Upper lobe of left lung (tissue), 6 donors: ENCODE data around the gene CDX2. TPM values are rescaled to one million over a fixed set of nuclear protein-coding genes. Genes with fewer than 3 reads are reported as not detected.

ENCODE experiments used
- ATAC-seq, 2 donors: fragments of 200-7000 bp; cut with Tn5 transposase; one replicate each; pipeline ENCODE4 v1.9.1; 2022; ENCODE audit warnings: mild to moderate bottlenecking in 2 of 2, moderate library complexity in 2 of 2; ENCODE audit not compliant: low FRiP score in 2 of 2
- DNase-seq, 2 donors: peaks; one replicate each; pipeline ENCODE4 v3.0.0-alpha.2; 2019 to 2020
- H3K27ac ChIP-seq, 4 donors: fragments of 200-600 bp; sonication (generic); one replicate each; pipeline ENCODE4 v1.5.1; 2016 to 2019
- H3K27me3 ChIP-seq, 4 donors: fragments of 200-600 bp; sonication (generic); one replicate each; pipeline ENCODE4 v1.5.1; 2017 to 2019
- H3K36me3 ChIP-seq, 4 donors: fragments of 200-600 bp; sonication (generic); one replicate each; pipeline ENCODE4 v1.5.1; 2016 to 2019
- H3K4me1 ChIP-seq, 4 donors: fragments of 200-600 bp; sonication (generic); one replicate each; pipeline ENCODE4 v1.5.1; 2018 to 2019
- H3K4me3 ChIP-seq, 4 donors: fragments of 200-600 bp; sonication (generic); one replicate each; pipeline ENCODE4 v1.5.1; 2017 to 2019; ENCODE audit warnings: mild to moderate bottlenecking in 2 of 4, moderate library complexity in 1 of 4
- H3K9me3 ChIP-seq, 4 donors: fragments of 200-600 bp; sonication (generic); one replicate each; pipeline ENCODE4 v1.5.1; 2018 to 2019
- CTCF ChIP-seq, 6 experiments: fragments of 450-650 bp in 4 of 6; fragments of 200-600 bp in 2 of 6; sonication (generic) in 2 of 6; IDR thresholded peaks; one replicate each; pipeline ENCODE4 v1.5.1; 2016 to 2019; ENCODE audit warnings: antibody characterized with exemption in 6 of 6
- EP300 ChIP-seq, 4 donors: sonication (generic); formaldehyde crosslinking; IDR thresholded peaks; one replicate each; pipeline ENCODE4 v1.5.1; 2017; ENCODE audit warnings: antibody characterized with exemption in 4 of 4, control low read depth in 2 of 4
- POLR2A ChIP-seq, 4 donors: fragments of 450-650 bp; IDR thresholded peaks; one replicate each; pipeline ENCODE4 v1.5.1; 2016 to 2017; ENCODE audit warnings: antibody characterized with exemption in 4 of 4, mild to moderate bottlenecking in 2 of 4
- POLR2AphosphoS5 ChIP-seq, 2 donors: sonication (generic); formaldehyde crosslinking; IDR thresholded peaks; one replicate each; pipeline ENCODE4 v1.5.1; 2017; ENCODE audit warnings: antibody characterized with exemption in 2 of 2
- WGBS, 2 donors: methylation state at CpG; one replicate each; pipeline ENCODE4 v1.1.5; 2017 to 2018; 5-methylcytosine and 5-hydroxymethylcytosine counted together
- total RNA-seq, 6 donors: library from RNA; depleted of rRNA in 4 of 6; stranded (reverse); fragments of >200 nt in 4 of 6; gene quantifications; one replicate each; pipeline versions ENCODE4 v1.1.0 to v1.2.1, GENCODE V29; 2016 to 2021
- donor health status: DM: no; HTN: no; CAD: no; lungs with moderate emphysema.
- donor health status: DM: no; HTN: yes; CAD: no; lungs with severe emphysema.

CDX2 gene
- total RNA-seq, 6 donors from 2014 or later: 0.14 TPM; not detected in 5

GRCh38 chr13:27985600-27985999 is 16.5 kb upstream of the CDX2 start:
- WGBS, 2 donors: 84 to 86% methylated on average over 1 of the region's 1 CpG
- no peak overlapping the region for H3K27ac ChIP-seq
- no peaks in the 10 kb centered on the region for H3K9me3 ChIP-seq
- peaks cover 0 to 26% (median 3%) of the 10 kb centered on the region in 4 donors for H3K27me3 ChIP-seq
- ATAC-seq (no peak), DNase-seq (no peak)
- H3K4me3 ChIP-seq: no peak overlapping the region
- peaks cover under 1 to 2% (median under 1%) of the 10 kb centered on the region in 4 donors for H3K4me1 ChIP-seq
- TF ChIP-seq CTCF (IDR thresholded peaks at IDR 0.05) (no peak), EP300 (IDR thresholded peaks at IDR 0.05) (no peak), POLR2AphosphoS5 (IDR thresholded peaks at IDR 0.05) (no peak), POLR2A (IDR thresholded peaks at IDR 0.05) (no peak)
- H3K36me3 ChIP-seq: no peaks in the 10 kb centered on the region

GRCh38 chr13:27982361-27982760 is 13.2 kb upstream of the CDX2 start:
- WGBS, 2 donors: 49 to 50% methylated on average over 2 of the region's 2 CpGs

GRCh38 chr13:27981006-27981708 is 12.0 kb upstream of the CDX2 start:
- Histone ChIP-seq H3K9me3 (no peaks in the 10 kb centered on the region), H3K4me3 (no peak overlapping the region), H3K27me3 (peaks cover 0 to 68% (median 25%) of the 10 kb centered on the region in 4 donors), H3K27ac (no peak overlapping the region), H3K4me1 (peaks cover 20 to 24% (median 20%) of the 10 kb centered on the region in 4 donors), H3K36me3 (no peaks in the 10 kb centered on the region)
- DNase-seq: no peak
- TF ChIP-seq POLR2AphosphoS5 (IDR thresholded peaks at IDR 0.05): no peak
- TF ChIP-seq CTCF (IDR thresholded peaks at IDR 0.05): no peak
- TF ChIP-seq POLR2A (IDR thresholded peaks at IDR 0.05): no peak
- TF ChIP-seq EP300 (IDR thresholded peaks at IDR 0.05): no peak
- 12 to 28% methylated on average over 10 to 11 of the region's 11 CpGs for WGBS, 2 donors
- peak in 1 of 2 donors; percentile 27 for ATAC-seq

More at GRCh38 chr13:27982361-27982760, 13.2 kb upstream of the CDX2 start:
- peaks cover 20 to 23% (median 20%) of the 10 kb centered on the region in 4 donors for H3K4me1 ChIP-seq
- H3K9me3 ChIP-seq: no peaks in the 10 kb centered on the region
- H3K36me3 ChIP-seq: no peaks in the 10 kb centered on the region
- no peak overlapping the region for H3K27ac ChIP-seq
- H3K27me3 ChIP-seq: peaks cover 0 to 56% (median 20%) of the 10 kb centered on the region in 4 donors
- ATAC-seq (no peak), DNase-seq (no peak)
- TF ChIP-seq POLR2AphosphoS5 (IDR thresholded peaks at IDR 0.05) (no peak), EP300 (IDR thresholded peaks at IDR 0.05) (no peak), CTCF (IDR thresholded peaks at IDR 0.05) (no peak), POLR2A (IDR thresholded peaks at IDR 0.05) (no peak)
- no peak overlapping the region for H3K4me3 ChIP-seq

DNA sequence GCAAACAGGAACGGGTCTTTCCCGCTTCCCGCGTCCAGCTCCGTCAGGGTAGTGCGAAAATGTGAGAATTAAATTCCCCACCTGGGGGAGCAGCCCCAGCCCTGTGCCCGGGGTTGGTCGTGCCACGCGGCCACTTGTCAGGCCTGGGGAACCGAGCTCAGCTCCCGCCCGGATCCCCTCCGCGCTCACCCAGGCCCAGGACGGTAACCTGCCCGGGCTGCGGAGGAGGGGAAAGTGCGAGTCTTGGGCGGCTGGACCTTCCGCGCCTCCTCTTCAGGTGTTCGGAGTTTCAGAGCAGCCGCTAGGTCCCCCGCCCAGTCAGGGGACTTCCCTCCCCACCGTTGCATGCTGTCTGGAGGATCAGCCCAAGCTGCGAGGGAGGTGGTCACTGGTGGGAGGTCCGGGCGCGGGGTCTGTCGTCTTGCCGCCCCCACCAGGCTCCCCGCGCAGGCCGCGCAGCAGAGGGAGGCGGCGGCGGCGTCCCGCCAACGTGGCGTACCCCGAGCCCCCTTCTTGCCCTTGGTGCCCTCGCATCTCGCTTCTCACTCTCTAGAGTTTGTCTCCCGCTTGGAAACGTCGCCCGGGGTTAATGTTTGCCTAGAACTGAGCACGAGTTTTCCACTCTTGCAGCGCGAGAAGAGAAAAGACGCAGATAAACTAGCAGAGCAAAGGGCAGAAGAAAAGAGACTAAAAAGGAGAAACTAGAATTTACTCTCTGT is 11.3 kb upstream of the CDX2 start:
- Histone ChIP-seq H3K27me3 (peaks cover 0 to 74% (median 27%) of the 10 kb centered on the region in 4 donors), H3K27ac (no peak overlapping the region), H3K36me3 (no peaks in the 10 kb centered on the region), H3K4me1 (peaks cover 20 to 28% (median 24%) of the 10 kb centered on the region in 4 donors), H3K9me3 (no peaks in the 10 kb centered on the region), H3K4me3 (no peak overlapping the region)
- DNase-seq (no peak), ATAC-seq (no peak)
- WGBS, 2 donors: 2 to 10% methylated on average over 15 to 47 of the region's 54 CpGs
- TF ChIP-seq POLR2AphosphoS5 (IDR thresholded peaks at IDR 0.05): no peak
- no peak for TF ChIP-seq POLR2A (IDR thresholded peaks at IDR 0.05)
- TF ChIP-seq CTCF (IDR thresholded peaks at IDR 0.05): no peak
- no peak for TF ChIP-seq EP300 (IDR thresholded peaks at IDR 0.05)
